ELF-1 (cell line): Measurements from ENCODE around the gene PLA2G4E.

Source experiments
- DNase-seq: peaks from one replicate; pipeline ENCODE4 v3.0.0-alpha.2; 2016; ENCODE audit warnings: low read depth, low spot score

Gene PLA2G4E

DNA sequence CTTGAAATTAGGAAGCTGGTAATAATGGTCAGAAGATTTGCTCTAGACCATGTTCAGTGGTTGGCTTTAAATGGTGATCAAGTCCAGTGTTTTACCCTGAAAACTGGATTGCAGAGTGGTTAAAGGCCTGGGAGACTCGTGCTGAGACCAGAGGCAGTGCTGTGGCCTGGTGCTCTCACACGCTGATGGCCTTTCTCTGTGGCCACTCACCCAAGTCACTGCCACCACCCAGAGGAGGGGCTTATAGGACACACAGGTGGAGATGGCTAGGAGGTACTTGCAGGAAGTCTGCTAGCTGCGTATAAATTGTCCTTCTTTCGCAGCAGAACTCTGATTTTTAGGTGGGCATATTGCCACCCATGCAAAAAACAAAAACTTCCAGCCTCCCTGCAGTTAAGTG, 42.3 kb downstream of the PLA2G4E start:
- DNase-seq: no peak

DNA sequence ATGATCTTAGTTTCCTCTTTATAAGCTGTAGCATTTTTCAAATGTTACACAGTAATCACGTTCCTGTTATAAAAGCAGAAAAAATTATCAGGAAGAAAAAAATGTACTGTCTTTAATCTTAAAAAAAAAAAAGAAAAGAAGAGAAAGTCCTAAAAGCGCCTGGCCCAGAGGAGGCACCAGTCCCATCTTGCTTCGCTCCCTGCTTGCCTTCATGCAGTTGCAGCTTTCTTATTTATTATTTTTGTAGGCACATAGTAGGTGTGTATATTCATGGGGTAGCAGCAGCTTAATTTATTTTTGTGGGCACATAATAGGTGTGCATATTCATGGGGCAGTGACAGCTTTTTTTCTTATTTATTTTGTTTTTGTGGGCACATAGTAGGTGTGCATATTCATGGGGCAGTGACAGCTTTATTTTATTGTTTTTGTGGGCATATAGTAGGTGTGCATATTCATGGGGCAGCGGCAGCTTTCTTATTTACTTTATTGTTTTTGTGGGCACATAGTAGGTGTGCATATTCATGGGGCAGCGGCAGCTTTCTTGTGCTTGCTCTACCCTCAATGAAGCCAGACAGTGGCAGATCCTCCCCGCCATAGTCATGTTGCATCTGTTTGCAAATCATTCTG, 43.0 kb downstream of the PLA2G4E start:
- no peak for DNase-seq

DNA sequence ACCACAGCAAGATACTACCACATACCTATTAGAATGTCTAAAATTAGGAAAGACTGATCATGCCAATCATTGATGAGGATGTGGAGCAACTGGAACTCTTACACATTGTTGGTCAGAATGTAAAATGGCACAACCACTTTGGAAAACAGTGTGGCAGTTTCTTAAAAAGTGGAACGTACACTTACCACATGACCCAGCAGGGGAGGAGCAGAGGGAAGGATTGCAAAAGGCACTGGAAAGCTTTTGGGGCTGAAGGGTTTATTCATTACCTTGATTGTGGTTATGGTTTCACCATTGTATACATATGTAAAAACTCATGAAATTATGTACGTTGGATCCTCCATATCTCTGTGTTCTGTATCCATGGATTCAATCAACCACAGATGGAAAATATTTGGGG, 45.2 kb downstream of the PLA2G4E start:
- no peak for DNase-seq

DNA sequence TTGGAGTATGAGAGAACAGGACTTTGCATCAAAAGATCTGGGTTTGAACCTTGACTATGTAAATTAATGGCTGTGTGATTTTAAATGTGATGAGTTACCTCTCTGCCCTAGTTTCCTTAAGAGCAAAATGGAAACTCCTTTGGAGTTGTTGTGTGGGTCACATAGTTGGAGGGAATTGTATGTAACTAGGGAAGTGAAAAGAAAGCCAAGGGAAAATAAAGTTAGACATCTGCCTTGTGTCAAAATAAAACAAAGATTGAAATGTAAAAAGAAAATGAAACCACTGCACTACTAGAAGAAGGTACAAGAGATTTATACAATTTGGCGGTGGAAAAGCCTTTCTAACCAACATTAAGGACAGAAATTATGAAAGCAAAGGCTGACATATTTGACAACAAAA, 46.8 kb downstream of the PLA2G4E start:
- no peak for DNase-seq

- DNase-seq: peak; percentile 99
Measured at GRCh38 chr15:41972253-41973242, 48.3 kb downstream of the PLA2G4E start, which contains the start of gene EHD4. TSS of gene EHD4 (minus strand) at chr15:41972557. CDS start at chr15:41972494, 63 bp downstream.

DNA sequence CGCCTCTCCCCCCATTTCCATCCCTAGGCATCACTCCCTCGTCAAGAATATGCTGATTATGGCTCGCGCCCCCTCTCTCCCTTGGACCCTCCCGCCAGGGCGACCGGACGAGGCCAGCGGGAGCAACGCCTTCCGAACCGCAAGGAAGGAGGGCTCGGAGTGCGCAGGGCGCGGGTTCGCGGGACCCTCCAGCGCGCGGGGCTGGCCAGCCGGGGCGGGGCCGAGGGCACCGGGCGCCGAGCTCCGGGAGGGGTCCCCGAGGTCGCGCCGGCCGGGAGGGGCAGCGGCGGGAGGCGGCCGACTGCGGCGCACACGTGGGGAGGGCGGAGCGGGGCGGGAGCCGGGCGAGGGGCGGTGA, 49.0 kb downstream of the PLA2G4E start:
- no peak for DNase-seq

GRCh38 chr15:41971089-41971894, 49.5 kb downstream of the PLA2G4E start:
- peak; percentile 70 for DNase-seq

- DNase-seq: no peak
Measured at GRCh38 chr15:41970456-41970855, 50.4 kb downstream of the PLA2G4E start.

GRCh38 chr15:41969851-41970431, 50.9 kb downstream of the PLA2G4E start:
- peak; percentile 44 for DNase-seq

GRCh38 chr15:41968701-41969100, 52.1 kb downstream of the PLA2G4E start:
- DNase-seq: no peak

- DNase-seq: no peak
Measured at GRCh38 chr15:41967506-41968206, 53.2 kb downstream of the PLA2G4E start.

GRCh38 chr15:41966920-41967465, 53.8 kb downstream of the PLA2G4E start:
- no peak for DNase-seq

GRCh38 chr15:41966414-41966812, 54.4 kb downstream of the PLA2G4E start:
- no peak for DNase-seq

DNA sequence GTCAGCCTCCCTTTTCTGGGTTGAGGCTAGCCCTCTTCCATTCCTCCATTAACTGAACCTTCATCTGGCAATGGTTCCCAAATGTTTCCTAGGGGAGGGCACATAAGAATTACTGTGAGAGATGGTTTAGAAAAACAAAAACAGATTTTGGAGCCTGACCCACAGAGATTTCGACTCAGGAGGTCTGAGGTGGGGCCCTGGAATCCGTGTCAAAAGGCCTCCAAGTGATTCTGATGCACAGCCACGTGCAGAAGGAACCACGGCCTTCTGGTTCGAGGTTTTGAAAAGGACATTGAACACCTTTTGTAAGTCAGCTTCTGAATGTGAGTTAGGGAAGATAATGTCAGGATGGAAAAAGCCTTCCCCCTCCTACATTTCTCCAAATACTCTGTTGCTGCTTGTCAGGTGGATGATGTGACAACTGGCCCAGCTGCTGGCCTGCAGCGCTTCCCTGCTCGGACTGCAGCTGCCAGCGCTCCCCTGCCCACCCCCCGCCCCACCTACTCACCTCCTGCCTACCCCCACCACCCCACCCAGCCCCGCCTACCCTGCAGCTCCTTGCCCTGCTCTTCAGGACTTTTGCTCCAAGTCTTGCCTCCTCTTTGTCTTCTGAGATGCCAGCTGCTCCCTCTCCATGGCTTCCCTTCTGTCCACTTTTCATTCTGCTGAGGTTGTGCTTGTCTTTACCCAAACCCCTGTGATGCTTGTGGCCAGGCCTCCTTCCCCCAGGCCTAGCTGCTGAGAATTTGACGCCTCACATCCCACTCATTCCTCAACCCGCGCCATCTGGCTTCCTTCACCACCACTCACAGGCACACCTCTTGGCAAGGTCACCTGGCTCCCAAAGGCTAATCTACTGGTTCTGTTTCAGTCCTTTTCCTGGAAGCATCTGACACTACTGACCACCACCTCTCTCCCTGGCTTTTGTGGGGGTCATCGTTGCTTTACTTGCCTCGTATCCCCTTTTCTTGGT, 55.1 kb downstream of the PLA2G4E start:
- DNase-seq: peak; percentile 63

DNA sequence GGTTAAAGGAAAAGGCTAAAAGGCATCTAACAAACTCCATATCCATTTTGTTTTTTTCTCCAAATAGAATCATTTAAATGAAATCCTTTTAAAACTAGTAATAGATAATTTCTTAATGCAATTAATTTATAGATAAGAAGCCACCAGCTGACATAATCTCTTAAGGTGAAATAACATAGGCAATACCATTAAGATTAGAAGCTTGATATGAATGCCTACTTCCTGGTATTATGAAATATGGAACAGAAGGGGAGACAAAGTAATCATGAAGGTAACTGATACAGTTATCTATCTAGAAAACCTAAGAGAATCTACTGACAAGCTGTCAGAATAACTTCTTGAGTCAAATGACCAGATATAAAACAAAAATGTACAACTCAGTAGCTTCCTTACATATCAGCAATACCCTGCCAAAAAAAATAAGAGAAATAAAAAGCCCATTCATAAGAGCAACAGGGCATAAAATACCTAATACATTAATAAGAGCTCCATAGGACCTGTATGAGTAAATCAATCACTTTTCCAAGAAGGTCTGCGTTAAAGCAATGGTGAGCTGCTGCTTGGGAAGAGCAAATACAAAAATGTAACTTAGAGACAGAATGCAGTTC, 59.1 kb downstream of the PLA2G4E start:
- DNase-seq: no peak

DNA sequence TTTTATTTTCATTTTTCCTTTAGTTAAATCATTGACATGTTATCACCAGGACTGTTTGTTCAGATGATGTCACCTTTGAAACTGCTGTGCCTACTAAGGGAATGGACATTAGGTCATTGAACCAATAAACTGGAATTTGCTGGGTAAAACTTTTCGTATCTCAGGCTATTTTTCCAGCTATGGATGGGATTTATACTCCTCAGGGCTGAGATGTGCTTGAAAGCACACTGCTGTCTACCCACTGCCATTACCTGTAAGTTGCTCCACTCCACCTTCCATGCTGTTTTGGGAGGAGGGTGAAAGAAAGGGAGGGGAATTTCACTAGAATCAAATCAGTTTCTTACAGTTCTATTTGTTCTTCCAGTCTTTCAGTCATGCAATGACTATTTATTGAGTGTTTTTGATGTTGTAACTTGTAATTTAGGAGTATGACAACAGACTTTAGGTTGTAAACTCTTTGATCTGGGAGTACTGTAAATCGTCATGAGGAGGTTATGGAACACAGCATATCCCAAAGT, 59.8 kb downstream of the PLA2G4E start:
- DNase-seq: no peak

DNA sequence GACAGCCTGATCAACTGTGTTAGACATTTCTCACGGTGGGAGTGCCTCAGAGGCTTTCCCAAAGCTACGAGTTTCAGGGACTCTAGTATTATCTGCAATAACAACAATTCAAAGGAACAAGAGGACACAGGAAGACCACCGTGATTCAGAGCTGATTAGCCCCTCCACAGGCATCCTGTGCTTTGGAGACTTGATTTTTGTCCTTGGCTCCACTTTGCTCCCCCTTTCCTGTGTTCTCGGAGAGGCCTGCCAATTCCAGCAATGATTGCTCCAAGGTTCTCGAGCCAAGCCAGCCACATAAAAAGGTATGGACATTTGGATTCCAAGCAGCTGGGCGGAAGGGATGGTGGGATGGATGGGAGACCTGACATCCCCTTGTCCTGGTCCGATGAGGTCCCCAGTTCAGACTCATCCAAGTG, 62.8 kb downstream of the PLA2G4E start:
- no peak for DNase-seq

DNA sequence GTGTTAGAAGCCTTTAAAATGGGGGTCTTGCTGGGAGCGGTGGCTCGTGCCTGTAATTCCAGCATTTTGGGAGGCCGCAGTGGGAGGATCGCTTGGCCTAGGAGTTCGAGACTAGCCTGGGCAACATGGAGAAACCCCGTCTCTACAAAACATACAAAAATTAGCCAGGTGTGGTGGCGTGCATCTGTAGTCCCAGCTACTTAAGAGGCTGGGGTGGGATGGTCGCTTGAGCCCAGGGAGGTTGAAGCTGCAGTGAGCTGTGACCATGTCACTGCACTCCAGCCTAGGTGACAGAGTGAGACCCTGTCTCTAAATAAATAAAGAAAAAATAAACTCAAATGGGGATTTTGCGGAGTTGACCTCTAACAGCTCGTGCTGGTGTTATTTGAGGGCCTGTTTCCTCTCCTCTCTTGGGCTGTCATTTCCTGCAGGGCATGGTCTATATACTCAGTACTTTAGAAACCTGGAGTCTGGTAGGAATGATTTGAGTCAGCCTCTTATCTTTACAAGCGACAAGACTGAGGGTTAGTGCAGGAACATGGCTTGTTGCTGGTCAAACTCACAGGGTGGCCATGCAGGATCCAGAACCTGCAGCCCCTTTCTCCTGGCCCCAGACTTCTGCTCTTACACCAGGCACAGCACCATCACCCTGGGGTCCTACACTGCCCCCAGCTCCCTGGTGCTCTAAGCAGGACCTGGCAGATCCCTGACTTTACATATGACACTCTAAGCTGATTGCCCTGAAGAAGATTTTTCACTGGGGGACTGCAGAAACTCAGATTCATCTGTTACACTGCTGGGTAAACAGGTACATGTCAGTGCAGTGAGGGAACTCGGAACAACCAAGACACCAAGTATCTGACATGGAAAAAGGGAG, 63.6 kb downstream of the PLA2G4E start:
- no peak for DNase-seq
